ENCODE results near the gene PRR15L.

PRR15L gene

GRCh38 chr17:47995241-47995935 is 37.7 kb upstream of the PRR15L start:
- no peak overlapping the region for H3K4me3 ChIP-seq (ENCODE audit: low read depth, low read length)
- TF ChIP-seq CTCF (IDR thresholded peaks at IDR 0.05; ENCODE audit: low read depth, low read length, missing control alignments), result no peak
- no peak for DNase-seq (ENCODE audit: low read depth)
- in situ Hi-C loops (cut with HindIII; ENCODE audit: low sequenced_read_pairs), result loop anchor here (5.0 kb wide), 1 partner anchor 43 kb away; no protein-coding TSS in a partner anchor

GRCh38 chr17:47994724-47995123 is 37.0 kb upstream of the PRR15L start:
- no peak overlapping the region for H3K4me3 ChIP-seq (ENCODE audit: low read depth, low read length)
- in situ Hi-C loops (cut with HindIII; ENCODE audit: low sequenced_read_pairs), result loop anchor here (5.0 kb wide), 1 partner anchor 42 kb away; no protein-coding TSS in a partner anchor
- no peak for DNase-seq (ENCODE audit: low read depth)
- TF ChIP-seq CTCF (IDR thresholded peaks at IDR 0.05; ENCODE audit: low read depth, low read length, missing control alignments), result no peak

- in situ Hi-C loops (cut with HindIII; ENCODE audit: low sequenced_read_pairs), result no loop called here
- no peak for DNase-seq (ENCODE audit: low read depth)
- H3K4me3 ChIP-seq (ENCODE audit: low read depth, low read length), result no peak overlapping the region
- TF ChIP-seq CTCF (IDR thresholded peaks at IDR 0.05; ENCODE audit: low read depth, low read length, missing control alignments), result no peak
Observed at GRCh38 chr17:47993964-47994363, 36.3 kb upstream of the PRR15L start.

GRCh38 chr17:47993031-47993564 is 35.4 kb upstream of the PRR15L start:
- no peak for DNase-seq (ENCODE audit: low read depth)
- H3K4me3 ChIP-seq (ENCODE audit: low read depth, low read length), result no peak overlapping the region
- in situ Hi-C loops (cut with HindIII; ENCODE audit: low sequenced_read_pairs), result no loop called here
- TF ChIP-seq CTCF (IDR thresholded peaks at IDR 0.05; ENCODE audit: low read depth, low read length, missing control alignments), result no peak

GRCh38 chr17:47992216-47992615 is 34.5 kb upstream of the PRR15L start:
- no peak overlapping the region for H3K4me3 ChIP-seq (ENCODE audit: low read depth, low read length)
- in situ Hi-C loops (cut with HindIII; ENCODE audit: low sequenced_read_pairs), result no loop called here
- TF ChIP-seq CTCF (IDR thresholded peaks at IDR 0.05; ENCODE audit: low read depth, low read length, missing control alignments), result no peak
- no peak for DNase-seq (ENCODE audit: low read depth)

- TF ChIP-seq CTCF (IDR thresholded peaks at IDR 0.05; ENCODE audit: low read depth, low read length, missing control alignments), result no peak
- in situ Hi-C loops (cut with HindIII; ENCODE audit: low sequenced_read_pairs), result no loop called here
Observed at GRCh38 chr17:47990962-47991731, 33.5 kb upstream of the PRR15L start.

More at GRCh38 chr17:47990962-47991731, 33.5 kb upstream of the PRR15L start:
- DNase-seq (ENCODE audit: low read depth), result no peak
- no peak overlapping the region for H3K4me3 ChIP-seq (ENCODE audit: low read depth, low read length)

Measured in astrocyte of the cerebellum (primary cell).